Measurements from ENCODE around the gene MARCHF3.
A peak's percentile ranks its signal among the peaks of the same experiment; 100 is the strongest.

The MARCHF3 gene

DNA sequence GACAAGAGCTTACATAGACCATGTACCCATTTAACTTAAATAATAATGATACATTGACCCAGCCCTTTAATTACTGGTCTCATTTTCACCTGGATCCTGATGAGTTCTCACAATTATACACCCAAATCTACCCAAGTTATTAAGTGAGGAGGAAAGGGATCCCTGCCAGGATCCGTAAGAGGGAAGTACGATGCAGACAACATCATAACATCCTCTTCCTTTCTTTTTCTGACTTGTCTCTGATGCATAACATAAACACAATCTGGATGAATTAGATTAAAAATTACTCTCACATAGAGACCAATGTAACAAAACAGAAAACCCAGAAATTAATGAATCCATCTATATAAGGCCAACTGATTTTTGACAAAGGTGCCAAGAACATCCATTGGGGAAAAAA, 17.0 kb downstream of the MARCHF3 start:
- no peak overlapping the region for H3K4me3 ChIP-seq (ENCODE audit: low read length)
- TF ChIP-seq, protein P1, sequence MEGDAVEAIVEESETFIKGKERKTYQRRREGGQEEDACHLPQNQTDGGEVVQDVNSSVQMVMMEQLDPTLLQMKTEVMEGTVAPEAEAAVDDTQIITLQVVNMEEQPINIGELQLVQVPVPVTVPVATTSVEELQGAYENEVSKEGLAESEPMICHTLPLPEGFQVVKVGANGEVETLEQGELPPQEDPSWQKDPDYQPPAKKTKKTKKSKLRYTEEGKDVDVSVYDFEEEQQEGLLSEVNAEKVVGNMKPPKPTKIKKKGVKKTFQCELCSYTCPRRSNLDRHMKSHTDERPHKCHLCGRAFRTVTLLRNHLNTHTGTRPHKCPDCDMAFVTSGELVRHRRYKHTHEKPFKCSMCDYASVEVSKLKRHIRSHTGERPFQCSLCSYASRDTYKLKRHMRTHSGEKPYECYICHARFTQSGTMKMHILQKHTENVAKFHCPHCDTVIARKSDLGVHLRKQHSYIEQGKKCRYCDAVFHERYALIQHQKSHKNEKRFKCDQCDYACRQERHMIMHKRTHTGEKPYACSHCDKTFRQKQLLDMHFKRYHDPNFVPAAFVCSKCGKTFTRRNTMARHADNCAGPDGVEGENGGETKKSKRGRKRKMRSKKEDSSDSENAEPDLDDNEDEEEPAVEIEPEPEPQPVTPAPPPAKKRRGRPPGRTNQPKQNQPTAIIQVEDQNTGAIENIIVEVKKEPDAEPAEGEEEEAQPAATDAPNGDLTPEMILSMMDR (IDR thresholded peaks at IDR 0.05; ENCODE audit: insufficient read depth, low read depth, low read length, missing control alignments), result no peak

DNA sequence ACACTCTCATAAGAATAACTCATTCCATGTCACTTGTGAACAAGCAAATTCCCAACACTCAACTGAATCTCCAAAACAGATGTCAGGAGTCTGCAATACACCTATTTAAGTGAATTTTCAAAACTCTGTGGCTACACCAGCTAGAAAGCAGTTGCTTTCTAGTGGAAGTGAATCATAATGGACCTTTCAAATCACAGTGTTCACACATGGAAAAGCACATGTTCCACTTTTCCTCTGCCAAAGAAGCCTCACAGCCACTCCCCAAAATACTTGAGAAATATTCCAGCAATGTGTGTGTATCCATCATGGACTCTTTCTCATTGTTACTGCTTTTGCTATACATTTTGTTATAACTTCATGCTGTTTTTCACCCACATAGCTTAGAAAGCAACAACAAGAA, 17.4 kb downstream of the MARCHF3 start:
- TF ChIP-seq, protein P1 (IDR thresholded peaks at IDR 0.05; ENCODE audit: insufficient read depth, low read depth, low read length, missing control alignments), result no peak
- no peak overlapping the region for H3K4me3 ChIP-seq (ENCODE audit: low read length)
- peak; percentile 31 for DNase-seq (ENCODE audit: low read depth)

More for the DNA sequence above, 17.0 kb downstream of the MARCHF3 start:
- DNase-seq (ENCODE audit: low read depth), result no peak

DNA sequence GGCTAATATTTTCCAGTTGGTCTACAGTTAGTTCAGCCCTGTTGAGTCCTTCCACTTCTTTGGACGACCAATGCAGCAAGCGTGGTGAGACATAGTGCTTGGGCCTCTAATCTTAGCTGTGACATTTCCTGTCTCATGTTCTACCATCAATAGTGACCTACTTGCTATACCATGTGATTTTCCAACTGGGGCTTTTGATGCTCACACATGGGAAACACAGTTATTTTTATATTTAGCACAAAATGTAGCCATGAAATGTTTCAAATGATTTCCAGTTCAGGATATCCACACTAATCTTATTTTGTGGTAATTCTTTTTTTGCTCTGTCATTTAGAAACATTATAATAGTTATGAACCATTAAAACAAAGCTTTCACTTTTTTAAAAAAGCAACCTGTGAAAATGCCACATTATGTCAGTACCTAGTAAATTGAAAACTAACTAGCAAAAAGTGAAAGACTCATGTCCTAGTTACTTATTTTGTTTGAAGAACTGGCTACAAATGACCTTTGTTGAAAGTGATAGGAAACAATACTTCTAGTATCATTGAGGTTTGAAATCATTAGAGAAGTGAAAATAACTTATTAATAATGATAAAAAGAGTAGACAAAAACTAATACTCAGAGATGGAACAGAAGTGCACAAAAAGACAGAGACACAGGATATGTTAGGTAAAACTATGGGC, 18.3 kb downstream of the MARCHF3 start:
- no peak overlapping the region for H3K4me3 ChIP-seq (ENCODE audit: low read length)
- TF ChIP-seq, protein P1 (IDR thresholded peaks at IDR 0.05; ENCODE audit: insufficient read depth, low read depth, low read length, missing control alignments), result no peak
- DNase-seq (ENCODE audit: low read depth), result no peak

DNA sequence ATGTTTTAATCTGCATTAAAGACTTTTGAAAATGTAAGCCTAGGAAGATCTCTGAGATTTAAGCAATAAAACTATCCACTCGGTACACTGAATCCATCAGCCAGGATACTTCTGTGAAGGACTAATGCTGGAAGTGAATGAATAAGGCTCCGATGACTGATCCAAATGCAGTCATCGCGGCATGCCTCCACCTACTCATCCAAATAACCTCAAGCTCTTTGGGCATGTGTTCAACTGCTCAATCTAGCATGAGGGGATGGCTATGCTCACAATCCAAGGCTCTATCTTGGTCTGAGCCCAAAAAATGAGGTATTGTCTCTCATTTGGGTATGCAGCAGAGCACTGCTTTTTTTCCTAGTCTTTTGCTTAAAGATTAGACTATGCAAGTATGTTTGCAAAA, 19.2 kb downstream of the MARCHF3 start:
- TF ChIP-seq, protein P1 (IDR thresholded peaks at IDR 0.05; ENCODE audit: insufficient read depth, low read depth, low read length, missing control alignments), result no peak
- peak; percentile 88 for DNase-seq (ENCODE audit: low read depth)
- H3K4me3 ChIP-seq (ENCODE audit: low read length), result no peak overlapping the region

DNA sequence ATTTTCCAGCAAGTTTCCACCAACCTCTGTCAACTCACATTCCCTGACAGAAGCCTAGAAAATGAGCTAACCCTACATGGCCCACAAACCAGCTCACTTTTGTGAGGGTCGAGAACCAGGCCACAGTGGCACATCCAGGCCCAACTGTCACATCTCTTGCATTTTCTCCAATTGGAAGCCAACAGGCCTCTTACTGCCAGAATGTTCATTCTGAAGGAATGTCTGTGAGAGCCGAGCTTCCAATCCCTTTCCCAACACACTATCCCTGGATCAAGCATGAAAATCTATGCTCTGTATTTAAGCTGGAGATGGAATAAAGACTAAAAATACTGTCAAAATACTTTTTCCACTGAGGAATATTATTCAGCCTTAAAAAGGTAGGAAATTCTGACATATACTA, 20.0 kb downstream of the MARCHF3 start:
- no peak overlapping the region for H3K4me3 ChIP-seq (ENCODE audit: low read length)
- TF ChIP-seq, protein P1 (IDR thresholded peaks at IDR 0.05; ENCODE audit: insufficient read depth, low read depth, low read length, missing control alignments), result no peak
- DNase-seq (ENCODE audit: low read depth), result no peak

DNA sequence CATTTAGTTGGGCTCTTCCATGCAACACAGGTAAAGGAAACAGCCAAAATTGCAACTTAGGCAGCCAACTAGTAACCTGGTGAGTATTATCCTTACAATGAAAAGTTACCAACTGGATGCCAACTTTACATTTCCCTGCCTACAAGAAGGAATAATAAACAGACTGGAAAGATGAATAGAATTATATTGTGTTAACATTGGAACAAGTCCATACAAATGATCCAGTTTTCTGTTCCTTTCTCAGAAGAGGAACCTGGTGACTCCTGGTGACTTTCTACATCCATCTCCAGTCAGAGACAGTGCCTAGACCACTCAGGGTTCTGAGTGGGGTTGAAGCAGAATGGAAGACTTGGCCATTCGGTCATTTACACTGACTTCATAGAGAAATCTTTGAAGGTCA, 20.6 kb downstream of the MARCHF3 start:
- TF ChIP-seq, protein P1 (IDR thresholded peaks at IDR 0.05; ENCODE audit: insufficient read depth, low read depth, low read length, missing control alignments), result no peak
- no peak overlapping the region for H3K4me3 ChIP-seq (ENCODE audit: low read length)
- no peak for DNase-seq (ENCODE audit: low read depth)
